SKM-1 (cell line): Measurements from ENCODE around the gene RGS16.
A peak's percentile ranks its signal among the peaks of the same experiment; 100 is the strongest.

Source experiments
- DNase-seq: peaks from one replicate; lab custom pipeline; 2025; ENCODE audit not compliant: unreplicated experiment; lab: John Stamatoyannopoulos, UW

RGS16 gene

DNA sequence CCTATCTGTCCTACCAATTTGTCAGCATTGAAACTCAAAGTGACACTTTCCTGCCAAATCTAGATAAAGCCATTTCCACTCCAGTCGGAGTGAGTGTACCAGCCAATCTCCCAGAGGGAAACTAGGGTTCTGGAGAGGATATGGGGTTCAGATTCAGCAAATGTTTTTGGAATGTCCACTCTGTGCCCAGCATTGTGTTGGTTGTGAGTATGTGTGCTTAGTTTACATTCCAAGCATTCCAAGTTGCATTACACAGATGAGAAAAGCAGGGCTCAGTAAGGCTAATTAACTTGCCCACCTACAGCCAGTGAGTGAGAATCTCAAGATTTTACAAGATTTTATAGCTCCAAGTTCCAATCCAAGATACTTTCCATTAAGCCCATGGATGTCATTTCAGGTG is 26.4 kb upstream of the RGS16 start:
- DNase-seq, result no peak

DNA sequence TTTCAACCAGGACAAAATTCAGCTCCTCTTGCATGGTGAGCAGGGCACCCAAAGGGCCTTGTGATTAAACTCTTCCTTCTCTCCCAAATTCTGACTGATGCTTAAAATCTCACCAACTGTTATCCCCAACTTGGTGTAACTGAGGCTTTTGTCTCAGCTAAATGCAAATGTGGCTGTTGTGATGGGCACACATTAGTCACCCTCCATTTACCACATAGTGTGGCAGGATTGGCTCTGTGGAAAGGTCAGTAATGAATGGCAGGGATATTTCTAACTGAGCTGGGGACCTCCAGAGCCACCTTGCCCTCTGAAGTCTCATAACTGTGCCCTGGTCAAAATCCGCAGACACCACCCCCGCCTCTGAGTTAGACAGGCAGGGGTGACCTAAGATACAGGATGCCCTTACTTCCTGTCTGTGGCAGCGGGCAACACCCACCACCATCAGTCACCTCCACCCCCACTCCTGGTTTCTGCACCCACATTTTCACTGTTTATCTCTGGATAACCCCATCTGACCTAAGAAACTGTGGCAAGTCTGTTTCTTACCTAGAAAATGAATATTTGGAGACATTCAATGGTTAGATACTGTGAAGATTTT is 25.4 kb upstream of the RGS16 start:
- peak; percentile 46 for DNase-seq

DNA sequence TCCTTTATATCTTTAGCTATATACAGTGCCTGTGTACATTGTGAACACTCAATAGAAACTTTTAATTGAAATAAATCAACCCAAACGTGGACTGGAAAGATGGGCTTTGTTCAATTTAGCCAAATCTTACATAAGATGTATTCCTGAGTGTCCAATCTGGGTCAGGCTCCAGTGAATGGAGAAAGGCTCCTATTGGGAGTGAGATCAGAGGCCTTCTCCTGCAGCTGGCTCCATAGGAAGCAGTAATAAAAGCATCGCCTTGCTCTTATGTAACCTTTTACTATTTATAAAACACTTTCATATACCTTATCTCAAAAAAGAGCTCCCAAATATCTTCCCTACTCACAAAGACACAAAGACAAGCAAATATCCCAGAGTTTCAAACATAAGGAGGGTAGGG is 24.9 kb upstream of the RGS16 start:
- no peak for DNase-seq

DNA sequence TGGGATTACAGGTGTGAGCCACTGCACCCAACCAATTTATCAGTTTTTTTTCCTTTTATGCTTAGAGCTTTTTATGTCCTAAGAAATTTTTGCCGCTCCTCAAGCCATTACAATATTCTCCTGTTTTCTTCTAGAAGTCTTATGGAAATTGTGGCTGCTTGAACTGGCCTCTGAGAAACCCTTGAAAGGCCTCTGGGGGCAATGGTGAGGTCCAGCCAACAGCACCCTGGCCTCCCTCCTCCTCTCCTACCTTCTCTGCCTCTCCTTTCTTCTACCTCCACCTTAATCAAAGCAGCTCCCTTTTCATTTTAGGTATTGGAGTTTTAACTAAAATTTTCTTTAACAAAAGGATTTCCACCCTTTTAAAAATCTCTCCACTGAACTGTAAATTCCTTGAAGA is 24.5 kb upstream of the RGS16 start:
- no peak for DNase-seq

DNA sequence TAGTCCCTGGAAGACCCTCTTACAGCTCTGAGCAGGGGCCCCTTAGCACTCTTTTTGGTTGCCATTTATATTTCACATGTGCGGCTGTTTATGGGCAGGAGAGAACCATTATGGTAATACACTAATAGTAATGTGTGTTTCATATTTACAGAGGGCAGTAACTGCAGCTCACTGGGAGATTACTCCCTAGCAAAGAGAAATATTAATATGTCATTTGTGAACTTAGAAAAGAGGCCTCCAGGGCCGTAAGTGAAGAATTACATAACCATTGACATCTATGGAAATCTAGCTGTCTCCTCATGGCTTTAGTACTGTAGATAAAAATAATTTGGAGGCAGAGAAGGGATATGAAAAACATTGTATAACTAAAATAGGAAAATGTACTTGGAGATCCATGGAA is 23.4 kb upstream of the RGS16 start:
- no peak for DNase-seq

DNA sequence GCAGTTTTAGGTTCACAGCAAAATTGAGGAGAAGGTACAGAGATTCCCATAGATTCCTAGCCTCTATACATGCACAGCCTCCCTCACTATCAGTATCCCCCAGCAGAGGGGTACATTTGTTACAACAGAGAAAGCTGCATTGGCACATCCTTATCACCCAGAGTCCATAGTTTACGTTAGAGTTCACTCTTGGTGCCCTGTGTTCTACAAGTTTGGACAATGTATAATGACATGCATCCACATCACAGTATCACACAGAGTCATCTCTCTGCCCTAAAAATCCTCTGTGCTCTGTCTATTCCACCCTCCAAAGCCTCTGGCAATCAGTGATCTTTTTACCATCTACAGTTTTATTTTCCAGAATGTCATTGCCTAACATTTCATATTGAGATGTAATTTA is 22.3 kb upstream of the RGS16 start:
- DNase-seq, result no peak

DNA sequence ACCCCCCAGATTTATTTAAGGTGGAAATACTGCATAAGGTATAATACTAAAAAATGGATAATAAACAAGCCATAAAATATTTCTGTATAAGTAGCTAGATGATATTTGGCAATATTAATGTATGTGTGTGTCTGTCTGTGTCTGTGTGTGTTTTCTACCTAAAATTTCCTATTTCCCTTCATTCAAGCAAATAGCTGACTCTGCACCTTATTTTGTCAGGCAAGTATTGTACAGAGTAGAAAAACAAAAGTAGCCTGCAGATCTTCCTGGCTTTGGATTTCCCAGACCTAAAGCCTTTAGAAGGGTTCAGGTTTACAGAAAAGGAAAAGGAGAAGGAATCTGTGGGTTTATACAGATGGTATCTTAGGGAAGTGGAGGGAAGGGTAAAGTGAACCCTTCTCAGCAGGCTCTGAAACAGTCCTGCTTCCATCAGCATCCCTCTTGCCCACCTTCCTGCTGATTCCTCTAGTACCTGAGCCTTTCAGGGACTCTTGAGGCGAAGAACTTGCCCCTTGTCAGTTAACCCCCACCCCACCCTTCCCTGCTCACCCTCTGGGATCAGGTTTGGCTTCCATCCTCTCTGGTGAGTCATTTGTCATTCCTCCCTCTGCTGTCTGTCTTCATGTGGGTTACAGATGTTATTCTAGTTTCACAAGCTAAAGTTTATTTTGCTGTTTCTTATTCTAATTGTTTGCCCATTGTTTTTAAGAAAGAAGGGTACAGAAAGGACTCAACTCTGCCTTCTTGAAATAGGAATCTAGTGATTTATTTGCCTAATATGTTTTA is 21.7 kb upstream of the RGS16 start:
- no peak for DNase-seq

DNA sequence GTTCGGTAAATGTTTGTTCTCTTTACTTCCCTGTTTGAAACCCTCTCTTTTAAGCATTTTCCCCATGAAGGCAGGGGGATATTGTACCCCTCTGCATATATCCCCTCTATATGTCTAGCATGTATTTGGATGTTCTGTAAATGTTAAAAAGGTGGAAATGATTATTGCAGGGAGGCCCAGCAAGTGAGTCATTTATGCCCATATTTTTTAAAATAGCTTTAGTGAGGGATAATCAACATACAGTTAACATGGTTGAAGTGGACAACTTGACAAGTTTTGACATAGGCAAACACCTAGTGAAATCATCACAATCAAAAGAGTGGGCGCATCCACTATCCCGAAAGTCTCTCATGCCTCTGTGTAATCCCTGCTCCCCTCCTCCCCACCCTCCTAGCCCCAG is 20.8 kb upstream of the RGS16 start:
- DNase-seq, result no peak

DNA sequence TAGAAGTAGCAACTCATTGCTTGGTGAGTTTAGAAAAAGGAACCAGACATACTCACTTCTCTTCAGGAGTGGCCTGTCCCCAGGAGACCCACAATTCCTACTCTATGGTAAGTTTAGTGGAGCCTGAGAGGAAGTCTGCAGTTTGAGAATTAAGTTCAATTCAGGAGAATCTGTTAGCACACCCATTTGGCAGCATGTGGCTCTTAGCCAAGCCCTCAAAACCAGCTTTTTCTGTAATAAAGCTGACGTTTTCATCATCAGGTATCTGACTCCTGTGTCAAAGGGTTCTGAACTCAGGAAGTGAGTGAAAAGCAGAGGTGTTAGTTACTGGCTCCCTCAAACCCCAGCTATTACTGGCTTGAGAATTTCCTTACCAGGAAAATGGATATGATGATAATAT is 20.4 kb upstream of the RGS16 start:
- DNase-seq, result peak; percentile 70

DNA sequence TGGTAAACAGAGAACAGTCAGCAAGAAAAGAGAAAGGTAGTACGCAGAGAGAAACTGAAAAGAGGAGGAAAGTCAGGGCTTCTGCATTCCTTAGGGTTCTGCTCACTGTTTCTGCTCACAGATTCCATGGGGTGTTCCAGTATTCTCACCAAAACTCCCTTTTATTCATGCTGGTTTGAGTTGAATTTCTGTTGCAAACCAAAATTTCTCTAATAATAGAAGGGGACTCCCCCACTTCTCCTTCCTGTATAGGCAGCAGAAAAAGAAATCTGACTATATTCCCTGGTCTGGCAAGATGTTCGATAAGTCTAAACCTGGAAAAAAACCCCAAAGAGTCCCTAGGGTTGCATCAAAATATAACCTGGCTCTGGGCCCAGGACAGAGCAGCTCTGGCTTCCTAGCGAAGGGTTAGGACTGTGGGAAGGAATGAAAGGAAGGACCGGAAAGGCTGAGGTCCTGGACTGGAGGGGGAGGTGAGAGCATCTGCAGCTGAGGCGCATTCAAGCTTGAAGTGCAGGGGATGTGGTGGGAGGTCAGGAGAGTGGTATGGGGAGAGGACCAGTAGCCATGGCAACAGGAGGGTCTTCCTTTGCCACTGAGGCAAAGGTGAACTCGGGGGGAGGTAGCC is 18.8 kb upstream of the RGS16 start:
- DNase-seq, result no peak

DNA sequence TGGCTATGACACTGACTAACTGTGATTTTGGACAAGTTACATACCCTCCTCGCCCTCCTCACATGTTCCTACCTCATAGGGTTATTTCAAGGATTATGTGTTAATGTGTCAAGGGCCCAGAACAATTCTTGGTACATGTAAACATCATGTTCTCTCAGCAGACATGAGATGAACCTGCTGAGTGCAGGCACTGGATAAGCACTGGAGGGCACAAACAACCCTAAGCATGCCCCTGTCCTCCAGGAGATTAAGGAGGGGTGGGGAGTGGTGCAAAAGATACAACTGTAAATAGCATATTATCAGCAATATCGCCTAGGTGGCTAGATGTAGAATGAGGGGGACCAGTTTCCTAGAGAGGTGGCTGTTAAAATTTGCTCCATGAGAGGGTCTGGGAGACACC is 17.7 kb upstream of the RGS16 start:
- DNase-seq, result no peak

DNA sequence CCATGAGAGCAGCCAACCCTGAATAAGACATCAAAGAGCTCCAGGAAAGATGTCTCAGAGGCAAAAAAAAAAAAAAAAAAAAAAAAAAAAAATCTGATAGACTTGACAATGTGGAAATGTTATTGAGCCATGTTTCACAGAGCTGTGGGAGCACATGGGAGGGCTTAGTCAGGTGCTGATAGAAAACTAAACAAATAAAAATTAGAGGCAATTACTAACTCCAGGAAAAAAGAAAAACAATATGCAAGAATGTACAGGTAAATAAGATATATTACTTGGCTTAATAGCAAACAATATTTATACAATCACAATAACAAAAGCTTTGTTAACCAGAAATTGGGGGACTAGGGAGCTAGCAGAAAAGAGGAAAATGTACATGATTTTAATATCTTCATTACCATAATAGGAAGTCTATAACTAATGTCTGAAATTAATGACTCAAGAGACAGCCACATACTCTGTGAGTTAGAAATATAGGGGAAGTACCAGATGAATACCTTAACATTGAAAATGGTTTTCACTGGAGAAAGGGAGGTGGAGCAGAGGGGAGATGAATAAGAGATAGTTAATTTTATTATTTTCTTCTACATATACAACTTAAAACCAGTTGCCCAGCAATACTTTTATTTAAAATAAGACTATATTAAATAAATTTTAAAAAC is 16.9 kb upstream of the RGS16 start:
- no peak for DNase-seq

DNA sequence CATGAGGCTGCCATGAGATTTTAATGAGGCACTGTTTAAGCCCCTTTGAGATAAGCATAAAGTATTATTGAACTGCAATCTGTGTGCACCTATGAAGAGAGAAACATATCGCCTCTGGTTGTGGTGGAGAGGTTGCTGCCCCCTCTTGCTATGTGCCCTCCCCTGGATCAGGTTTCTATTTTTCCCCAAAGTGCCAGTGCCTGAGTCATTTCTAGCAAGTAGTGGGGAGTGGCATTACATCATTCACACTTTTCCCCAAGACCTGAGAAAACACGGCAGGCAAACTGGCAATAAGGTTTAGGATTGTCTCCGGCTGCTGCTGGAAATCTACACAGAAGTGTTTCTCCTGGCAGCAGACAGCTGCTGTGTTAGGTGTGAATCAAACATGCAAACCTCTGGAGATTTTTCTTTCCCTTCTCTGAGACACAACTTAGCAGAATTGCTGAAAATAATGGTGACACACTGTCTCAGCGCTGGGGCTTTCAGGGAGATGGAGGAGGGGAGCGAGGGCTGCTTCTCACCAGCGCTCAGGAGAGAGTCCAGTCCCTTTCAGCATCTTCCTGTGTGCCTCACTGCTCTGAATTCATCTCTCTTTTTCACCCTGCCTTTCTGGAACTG is 13.7 kb upstream of the RGS16 start:
- no peak for DNase-seq

DNA sequence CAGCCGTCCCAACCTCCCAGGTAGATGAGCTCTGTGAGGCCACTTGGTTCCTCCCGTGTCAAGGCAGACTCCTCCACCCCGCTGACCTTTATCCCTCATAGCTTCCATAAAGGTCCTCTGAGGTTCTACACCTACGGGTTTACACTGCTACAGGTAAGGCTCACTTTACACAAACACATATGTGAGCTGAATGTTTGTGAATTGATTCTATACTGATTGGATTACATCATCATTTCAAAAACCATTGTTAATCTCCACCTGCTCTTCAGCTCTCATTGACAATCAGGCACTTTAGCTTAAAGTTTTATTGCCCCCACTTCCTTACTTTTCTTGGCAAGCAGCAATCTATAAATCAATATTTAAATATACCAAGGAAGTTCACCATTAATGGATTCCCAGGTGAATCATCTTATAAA is 12.8 kb upstream of the RGS16 start:
- DNase-seq, result no peak

DNA sequence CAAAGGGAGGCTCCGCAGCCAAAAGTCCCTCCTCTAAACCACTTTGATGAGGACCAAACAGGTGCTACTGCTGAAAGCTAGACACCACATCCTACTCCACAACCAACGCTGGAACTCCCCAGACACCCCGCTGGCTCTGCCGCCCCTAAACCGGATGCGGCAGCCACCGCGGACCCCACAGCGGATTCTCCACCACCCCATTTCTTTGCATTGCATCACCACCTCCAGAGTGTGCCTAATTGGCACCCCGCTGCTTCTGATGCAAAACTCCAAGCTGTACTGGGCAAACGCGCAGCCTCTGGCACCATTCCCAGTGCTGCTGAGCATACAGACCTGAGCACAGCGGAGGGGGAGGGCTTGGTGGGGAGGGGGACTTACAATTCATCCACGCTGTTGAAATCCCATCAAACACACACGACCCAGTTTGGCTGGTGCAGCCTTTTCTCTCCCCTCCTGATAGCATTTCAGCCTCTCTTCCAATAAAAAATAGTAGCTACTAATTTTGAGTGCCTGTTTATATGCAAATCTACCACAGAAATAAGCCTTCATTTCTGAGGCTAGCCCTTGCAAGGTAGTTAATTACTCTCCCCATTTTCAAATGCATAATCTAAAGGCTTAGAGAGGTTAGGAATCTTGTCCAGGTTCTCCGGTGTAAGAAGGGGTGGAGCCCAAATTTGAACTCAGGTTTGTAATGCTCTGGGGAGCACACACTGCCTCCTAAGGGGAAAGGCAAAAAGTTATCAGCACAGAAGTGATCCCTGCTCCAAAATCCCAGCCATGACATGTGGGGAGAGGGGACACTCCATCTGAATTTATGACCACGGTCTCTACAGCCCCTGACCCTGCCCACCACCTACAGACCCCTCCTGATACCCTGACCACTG is 12.2 kb upstream of the RGS16 start:
- DNase-seq, result no peak

DNA sequence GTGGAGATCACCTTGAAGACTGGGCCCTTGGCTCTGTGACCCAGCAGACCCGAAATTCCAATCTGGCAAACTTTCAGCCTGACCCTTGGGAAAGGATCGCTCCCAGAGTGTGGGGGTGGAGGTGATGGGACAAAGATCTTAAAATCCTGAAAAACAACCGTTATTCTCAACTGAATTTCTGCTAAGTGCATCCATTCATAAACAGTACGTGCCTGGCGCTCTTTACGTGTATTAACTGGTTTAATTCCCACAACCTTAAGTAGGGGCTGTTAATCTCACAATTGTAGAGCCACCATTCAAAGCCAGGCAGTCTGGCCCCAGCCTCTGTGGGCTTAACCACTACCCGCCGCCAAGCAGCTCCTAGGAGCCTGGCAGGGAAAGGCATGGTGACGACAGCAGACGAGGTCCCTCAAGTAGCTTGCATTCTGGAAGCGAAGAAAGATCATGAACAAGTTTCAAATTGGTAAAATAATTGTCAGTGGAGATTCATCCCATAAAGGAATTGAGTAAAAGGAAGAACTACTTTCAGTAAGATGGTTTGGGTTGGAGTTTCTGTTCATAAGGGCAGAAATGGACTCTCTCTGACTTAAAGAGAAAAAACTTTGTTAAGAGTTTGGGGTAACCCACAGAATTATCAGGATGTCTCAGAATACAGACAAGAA is 11.4 kb upstream of the RGS16 start:
- peak; percentile 75 for DNase-seq

DNA sequence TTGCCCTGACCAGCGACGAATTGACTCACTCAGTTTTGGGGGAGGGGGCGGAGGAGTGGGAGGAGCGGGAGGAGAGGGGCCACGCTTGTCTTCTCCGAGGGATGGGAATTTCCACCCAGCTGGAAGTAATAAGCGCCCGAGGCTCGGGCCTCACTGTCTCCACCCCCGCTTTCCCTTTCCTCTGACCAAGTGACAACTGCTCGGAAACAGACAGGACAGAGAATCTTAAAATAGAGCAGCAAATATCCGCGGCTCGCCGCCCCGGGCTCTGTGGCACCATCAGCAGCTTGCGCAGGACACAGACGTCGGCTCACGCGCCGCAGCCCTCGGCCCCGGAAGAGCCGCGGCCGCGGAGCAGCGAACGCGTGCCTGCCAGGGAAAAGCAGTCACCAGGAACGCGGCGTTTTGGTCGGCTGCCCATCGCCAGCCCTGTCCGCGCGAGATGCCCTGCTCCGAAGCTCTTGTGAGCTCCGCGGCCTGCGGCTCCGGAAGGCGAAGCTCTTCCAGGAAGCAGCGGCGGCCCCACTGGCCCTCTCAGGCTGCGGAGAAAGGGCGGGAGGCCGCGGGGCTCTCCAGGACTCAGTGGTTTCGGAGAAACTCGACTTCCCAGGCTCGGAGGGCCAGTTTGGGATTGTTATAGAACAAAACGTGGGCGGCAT is 10.7 kb upstream of the RGS16 start:
- peak; percentile 75 for DNase-seq

DNA sequence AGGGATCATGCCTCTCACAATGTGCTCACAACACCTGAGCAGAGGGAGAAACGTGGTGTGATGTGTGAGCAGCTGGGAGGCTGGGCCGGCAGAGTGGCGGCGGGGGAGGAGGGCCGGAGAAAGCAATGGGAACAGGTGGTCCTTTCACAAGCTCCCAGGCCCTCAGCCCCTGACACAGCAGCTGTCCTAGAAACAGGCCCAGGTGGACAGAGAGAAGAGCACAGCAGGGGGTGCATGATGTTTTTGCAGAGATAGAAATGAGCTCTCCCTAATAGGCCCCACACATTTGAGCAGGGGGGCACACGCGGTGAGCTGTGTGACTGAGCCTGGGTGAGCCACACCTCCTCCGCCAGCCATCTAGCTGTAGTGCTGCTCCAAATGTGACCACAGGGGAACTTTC is 7.6 kb upstream of the RGS16 start:
- DNase-seq, result no peak

DNA sequence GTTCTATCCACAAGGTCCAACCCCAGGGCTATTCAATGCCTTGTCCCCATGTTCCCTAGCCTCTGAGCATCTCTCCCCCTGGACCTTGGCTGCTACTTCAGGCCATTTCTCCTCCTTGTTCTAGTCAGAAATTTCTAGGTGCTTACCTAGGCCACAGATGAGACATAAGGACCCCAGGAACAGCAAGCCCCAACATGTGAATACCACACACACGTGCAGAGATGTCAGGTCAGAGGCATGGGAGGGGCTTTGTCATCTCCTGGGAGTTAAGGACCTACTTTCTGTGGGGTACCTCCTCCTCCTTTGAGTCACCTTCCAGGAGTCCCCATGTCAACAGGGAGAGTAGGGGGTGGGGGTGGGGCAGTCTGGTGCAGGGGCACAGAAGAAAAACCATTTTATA is 7.1 kb upstream of the RGS16 start:
- no peak for DNase-seq
